Midbrain (tissue), 1 donor: ENCODE data around the gene FADS2.
A peak's percentile ranks its signal among the peaks of the same experiment; 100 is the strongest.

Experiments
- DNase-seq: peaks from one replicate; lab custom pipeline; 2025; lab: John Stamatoyannopoulos, UW

The FADS2 gene

DNA sequence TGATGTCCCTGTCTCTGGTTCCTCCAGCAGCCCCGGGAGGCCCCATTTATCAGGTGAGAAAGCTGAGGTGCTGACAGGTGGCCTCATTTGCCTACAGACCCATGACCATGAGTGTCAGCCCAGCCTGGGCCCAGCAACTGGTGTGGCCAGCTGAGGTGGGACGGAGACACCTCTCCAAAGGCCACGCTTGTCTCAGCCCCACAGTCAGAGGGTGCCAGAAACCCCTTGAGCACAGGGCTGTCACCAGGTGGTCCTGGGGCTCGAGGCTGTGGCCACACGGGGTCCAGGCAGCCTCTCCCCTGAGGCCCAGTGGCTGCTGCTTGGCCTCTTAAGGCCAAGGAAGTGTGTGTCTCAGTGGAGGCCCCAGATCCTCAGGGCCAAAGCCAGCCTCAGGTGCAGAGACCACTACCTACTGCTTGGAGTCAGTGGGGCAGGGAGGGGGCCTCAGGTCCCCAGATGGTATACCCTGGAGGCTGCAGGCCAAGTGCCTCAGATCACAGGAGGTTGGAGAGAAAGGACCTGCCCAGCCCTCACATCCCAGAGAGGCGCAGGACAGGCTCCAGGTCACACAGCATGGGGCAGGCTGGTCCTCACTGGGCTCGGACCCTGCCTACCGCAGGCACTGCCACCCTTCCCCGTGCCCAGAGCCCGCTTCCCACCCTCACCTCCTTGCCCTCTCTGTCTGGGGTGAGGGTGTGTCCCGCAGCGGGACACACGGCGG, 77.9 kb downstream of the FADS2 start:
- no peak for DNase-seq

GRCh38 chr11:61906522-61906909, 78.4 kb downstream of the FADS2 start:
- DNase-seq, result no peak

DNA sequence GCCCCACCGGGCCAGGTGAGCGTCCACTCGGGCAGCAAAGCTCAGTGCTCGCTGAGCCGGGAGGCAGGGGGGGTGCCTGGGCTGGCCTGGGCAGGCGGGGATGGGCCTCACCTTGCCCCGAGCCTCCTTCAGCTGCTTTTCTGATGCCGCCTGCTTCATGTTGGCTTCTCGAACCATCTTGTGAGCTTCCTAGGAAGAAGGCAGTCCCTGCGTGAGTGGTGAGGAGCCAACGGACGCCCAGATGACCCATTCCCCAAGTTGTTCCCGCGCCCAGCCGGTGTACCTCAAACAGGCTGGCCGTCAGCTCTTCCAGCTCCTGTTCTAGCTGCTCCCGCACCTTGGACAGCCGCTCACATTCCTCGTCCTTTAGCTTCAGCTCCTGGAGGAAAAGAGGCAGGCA, 79.2 kb downstream of the FADS2 start:
- DNase-seq, result no peak

DNA sequence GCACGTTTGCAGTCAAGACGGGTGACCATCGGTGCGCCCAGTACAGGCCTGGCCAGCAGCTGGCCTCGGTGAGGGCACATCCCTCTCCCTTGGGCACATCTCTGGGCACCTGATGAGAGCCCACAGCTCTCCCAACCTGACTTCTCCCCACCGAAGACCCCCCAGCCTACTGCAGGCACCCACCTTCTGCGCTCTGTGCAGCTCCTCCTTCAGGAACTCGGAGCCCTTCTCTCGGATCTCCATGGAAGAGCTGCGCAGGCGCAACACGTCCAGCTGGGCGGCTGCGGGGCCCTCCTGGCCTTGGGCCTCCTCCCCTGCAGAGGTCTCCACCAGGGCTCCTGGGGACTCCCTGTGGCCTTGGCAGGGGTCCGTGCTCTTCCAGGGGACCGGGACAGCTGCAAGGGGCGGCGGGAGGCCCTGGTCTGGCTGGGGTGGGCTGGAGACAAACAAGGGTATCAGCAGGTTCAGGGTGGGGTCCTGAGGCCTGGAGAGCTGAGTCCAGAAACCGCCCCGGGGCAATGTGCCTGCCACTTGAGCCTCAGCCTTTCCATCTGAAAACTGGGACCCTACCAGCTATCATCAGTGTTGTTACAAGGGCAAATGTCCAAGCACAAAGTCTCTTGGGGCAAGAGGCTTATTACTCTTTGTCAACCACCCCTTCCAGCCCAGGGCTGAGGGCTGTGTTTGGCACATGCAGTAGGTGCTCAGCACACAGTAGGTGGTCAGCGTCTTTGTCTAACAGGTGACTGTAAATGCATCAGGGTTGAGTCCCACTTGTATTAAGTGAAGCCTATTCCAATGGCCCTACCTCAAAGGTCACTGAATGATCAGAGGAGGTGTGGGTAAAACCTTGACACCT, 80.0 kb downstream of the FADS2 start:
- DNase-seq, result no peak

GRCh38 chr11:61908730-61909316, 80.7 kb downstream of the FADS2 start:
- peak; percentile 18 for DNase-seq

GRCh38 chr11:61910187-61911127, 82.4 kb downstream of the FADS2 start:
- DNase-seq, result no peak

DNA sequence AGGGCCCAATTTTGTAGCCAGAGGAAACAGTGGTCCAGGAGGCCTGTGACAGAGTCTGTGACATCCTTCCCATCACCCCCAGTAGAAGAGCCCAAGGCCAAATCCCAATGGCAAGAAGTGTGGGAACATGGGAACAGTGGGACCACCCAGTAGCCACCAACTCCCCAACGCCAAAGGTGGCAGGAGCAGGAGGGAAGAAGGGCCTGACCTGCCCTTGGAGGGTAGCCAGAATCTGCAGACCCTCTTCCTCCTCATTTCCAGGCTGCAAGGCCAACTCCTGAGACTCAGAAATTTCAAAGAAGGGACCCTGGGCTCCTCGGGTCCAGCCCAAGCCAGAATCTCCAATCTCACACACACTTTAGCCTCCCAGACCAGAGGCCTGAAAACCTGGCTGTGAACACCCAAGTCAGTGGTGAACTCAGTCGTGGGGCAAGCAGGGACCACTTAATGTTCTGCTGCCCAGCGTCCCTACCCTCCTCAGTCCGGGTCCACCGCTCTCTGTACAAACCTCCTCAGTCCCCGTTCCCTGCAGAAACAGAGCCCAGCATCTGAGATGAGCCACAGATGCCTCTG, 83.1 kb downstream of the FADS2 start:
- no peak for DNase-seq

DNA sequence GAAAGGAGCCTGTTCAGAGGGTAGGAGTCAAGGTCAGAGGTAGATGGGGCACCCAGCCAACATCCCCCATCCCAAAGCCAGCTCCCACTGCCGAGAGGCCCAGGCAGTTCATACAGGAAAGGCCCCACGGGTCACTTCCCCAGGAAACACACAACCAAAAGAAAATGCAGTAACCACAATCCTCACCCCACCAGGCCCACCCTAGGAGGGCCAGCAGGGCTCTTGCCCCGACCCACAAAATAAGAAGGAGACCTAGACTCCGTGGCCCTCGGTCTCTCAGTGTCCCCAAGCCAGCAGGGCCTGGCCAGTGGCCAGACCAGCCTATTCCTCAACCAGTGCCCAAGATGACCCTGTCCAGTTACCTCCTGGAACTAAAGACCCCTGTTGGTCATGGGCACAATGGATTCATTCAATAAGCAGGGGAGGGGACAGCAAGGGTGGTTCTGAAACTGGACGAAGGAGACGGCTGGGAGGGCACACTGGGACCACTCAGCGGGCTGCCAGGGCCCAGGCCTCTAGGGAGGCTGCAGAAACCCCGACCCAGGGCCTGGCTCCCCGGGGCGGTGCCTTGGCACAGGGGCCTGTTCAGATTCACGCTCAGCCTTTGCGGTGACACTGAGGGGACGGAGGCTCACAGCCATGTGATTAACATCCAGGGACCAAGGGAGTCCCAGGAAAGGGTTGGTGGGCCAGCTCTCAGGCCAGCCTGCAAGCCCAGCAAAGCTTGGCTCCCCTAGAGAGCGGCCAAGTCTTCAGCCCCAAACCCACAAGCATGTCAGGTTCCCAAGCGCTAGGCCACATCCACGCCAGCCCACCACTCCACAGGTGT, 83.8 kb downstream of the FADS2 start:
- no peak for DNase-seq

DNA sequence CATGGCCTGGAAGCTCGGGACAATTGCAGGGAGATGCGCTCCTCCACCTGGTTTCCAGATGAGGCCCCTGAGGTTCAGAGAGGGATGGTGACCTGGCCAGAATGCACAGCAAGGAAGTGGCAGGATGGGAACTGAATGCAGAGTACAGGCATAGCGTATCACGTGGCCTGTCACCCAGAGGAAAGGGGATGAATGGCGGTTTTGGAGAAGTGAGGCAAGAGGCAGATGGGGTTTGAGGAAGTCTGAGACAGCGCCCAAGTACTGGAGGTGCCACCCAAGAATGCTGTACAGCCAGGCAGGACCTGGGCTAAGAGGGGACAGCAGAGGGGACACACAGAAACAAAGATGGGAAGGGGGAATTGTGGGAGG, 84.4 kb downstream of the FADS2 start:
- no peak for DNase-seq

GRCh38 chr11:61912991-61913698, 85.0 kb downstream of the FADS2 start:
- DNase-seq, result no peak

- DNase-seq, result no peak
Measured at GRCh38 chr11:61913699-61914395, 85.7 kb downstream of the FADS2 start.

GRCh38 chr11:61914471-61915171, 86.5 kb downstream of the FADS2 start:
- no peak for DNase-seq

DNA sequence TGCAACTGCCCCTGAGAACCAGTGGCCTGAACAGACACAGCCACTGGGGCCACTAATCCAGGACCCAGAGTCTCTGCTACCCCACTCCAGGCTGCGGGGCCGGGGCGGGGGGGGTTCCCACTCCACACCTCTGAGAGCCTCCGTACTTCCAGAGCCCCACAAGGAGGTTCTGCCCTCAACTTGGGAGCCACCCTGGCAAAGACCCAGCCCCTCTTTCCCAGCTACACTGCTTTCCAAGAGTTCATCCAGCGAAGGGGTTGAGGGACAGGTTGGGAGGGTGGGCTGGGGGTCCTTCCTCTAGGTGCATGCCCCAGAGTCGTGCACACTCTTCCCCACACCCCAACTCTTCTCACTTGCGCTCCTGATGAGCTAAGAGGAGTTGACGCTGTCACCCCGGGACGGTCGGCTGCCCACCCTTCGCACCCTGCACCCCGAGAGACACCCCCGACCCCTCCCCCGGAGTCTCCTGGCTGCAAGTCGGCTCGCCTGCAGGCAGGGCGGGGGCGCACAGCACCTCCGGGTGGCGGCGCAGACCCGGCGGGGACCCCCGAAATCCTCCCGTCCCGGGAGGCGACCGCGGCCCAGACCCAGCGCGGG, 88.7 kb downstream of the FADS2 start:
- DNase-seq, result no peak
